Activated CD8-positive, alpha-beta T cell treated with anti-CD3 and anti-CD28 coated beads, Interleukin-2, amount 10 ng/mL, durations not matched to agents 7 days and 5 days (primary cell): Measurements from ENCODE around the gene ADORA2B. TPM values are rescaled to one million over a fixed set of nuclear protein-coding genes. Genes with fewer than 3 reads are reported as not detected.
"Not testable (repeated sequence)": the region's sequence is repeated elsewhere in the genome, so short reads cannot be mapped to it uniquely, and the experiment has no call there.

Experiments
- ATAC-seq: fragments of 150-1000 bp; cut with Tn5 transposase; one replicate; pipeline ENCODE4 v1.10.0; 2021; ENCODE audit warnings: moderate library complexity
- CTCF ChIA-PET: fragments of 350-600 bp; sonication (Branson Sonifier 250); formaldehyde crosslinking; loops from one replicate; lab custom pipeline; 2021; ENCODE audit warnings: antibody characterized with exemption; lab: Charles Lee
- POLR2A ChIA-PET: fragments of 350-600 bp; sonication (Branson Sonifier 250); formaldehyde crosslinking; loops from one replicate; lab custom pipeline; 2021; ENCODE audit warnings: antibody characterized with exemption; lab: Charles Lee
- DNase-seq: peaks from one replicate; pipeline ENCODE4 v3.0.0-alpha.2; 2020
- H3K27ac Mint-ChIP-seq: one replicate; pipeline ENCODE4 v1.8.0; 2021; ENCODE audit warnings: mild to moderate bottlenecking, mixed read lengths
- H3K27me3 Mint-ChIP-seq: one replicate; pipeline ENCODE4 v1.8.0; 2021; ENCODE audit warnings: low read depth, mixed read lengths
- H3K36me3 Mint-ChIP-seq: one replicate; pipeline ENCODE4 v1.8.0; 2021; ENCODE audit warnings: low read depth, mixed read lengths
- H3K4me1 Mint-ChIP-seq: one replicate; pipeline ENCODE4 v1.8.0; 2021; ENCODE audit warnings: low read depth, mixed read lengths
- H3K4me3 Mint-ChIP-seq: one replicate; pipeline ENCODE4 v1.8.0; 2021; ENCODE audit warnings: mild to moderate bottlenecking, mixed read lengths
- H3K9me3 Mint-ChIP-seq: one replicate; pipeline ENCODE4 v1.8.0; 2022; ENCODE audit warnings: mixed read lengths; ENCODE audit not compliant: insufficient read depth
- total RNA-seq, 2 experiments: library from RNA; stranded (reverse); gene quantifications; one replicate each; pipeline ENCODE4 v1.2.3, GENCODE V29; 2021

ADORA2B gene
- total RNA-seq, 2 experiments from 2014 or later: 1.7 to 2.9 TPM

- Mint-ChIP-seq H3K27me3 (peaks cover 29% of the 10 kb centered on the region), H3K4me3 (no peak overlapping the region), H3K36me3 (no peaks in the 10 kb centered on the region), H3K9me3 (no peaks in the 10 kb centered on the region), H3K27ac (no peak overlapping the region), H3K4me1 (peaks cover 2% of the 10 kb centered on the region)
- POLR2A ChIA-PET: no interaction called here
- CTCF ChIA-PET: no interaction called here
- no peak for DNase-seq
- no peak for ATAC-seq
Measured at GRCh38 chr17:15928286-15928785, 16.6 kb upstream of the ADORA2B start.

- ChIA-PET POLR2A (no interaction called here), CTCF (interaction anchor here (1.2 kb wide), 1 partner anchor 15 kb away, joined by 3 read pairs; the partner anchor contains the start of gene ADORA2B)
- H3K4me1 Mint-ChIP-seq: peaks cover 2% of the 10 kb centered on the region
- DNase-seq (no peak), ATAC-seq (no peak)
- no peak overlapping the region for H3K4me3 Mint-ChIP-seq
- peaks cover 28% of the 10 kb centered on the region for H3K27me3 Mint-ChIP-seq
- H3K36me3 Mint-ChIP-seq: no peaks in the 10 kb centered on the region
- no peaks in the 10 kb centered on the region for H3K9me3 Mint-ChIP-seq
- no peak overlapping the region for H3K27ac Mint-ChIP-seq
Measured at GRCh38 chr17:15929941-15930340, 15.0 kb upstream of the ADORA2B start.

GRCh38 chr17:15930426-15930825 is 14.5 kb upstream of the ADORA2B start:
- Mint-ChIP-seq H3K27ac (no peak overlapping the region), H3K27me3 (peaks cover 32% of the 10 kb centered on the region), H3K36me3 (no peaks in the 10 kb centered on the region), H3K4me3 (no peak overlapping the region), H3K9me3 (no peaks in the 10 kb centered on the region), H3K4me1 (peaks cover 2% of the 10 kb centered on the region)
- ChIA-PET CTCF (interaction anchor here (1.2 kb wide), 1 partner anchor 15 kb away, joined by 3 read pairs; the partner anchor contains the start of gene ADORA2B), POLR2A (no interaction called here)
- ATAC-seq: no peak
- no peak for DNase-seq

GRCh38 chr17:15931394-15931793 is 13.5 kb upstream of the ADORA2B start:
- no peak for DNase-seq
- no peaks in the 10 kb centered on the region for H3K36me3 Mint-ChIP-seq
- peaks cover 27% of the 10 kb centered on the region for H3K27me3 Mint-ChIP-seq
- no peak overlapping the region for H3K27ac Mint-ChIP-seq
- H3K4me1 Mint-ChIP-seq: peaks cover 2% of the 10 kb centered on the region
- no peaks in the 10 kb centered on the region for H3K9me3 Mint-ChIP-seq
- ChIA-PET CTCF (no interaction called here), POLR2A (no interaction called here)
- no peak overlapping the region for H3K4me3 Mint-ChIP-seq
- ATAC-seq: no peak

GRCh38 chr17:15934866-15935265 is 10.1 kb upstream of the ADORA2B start:
- Mint-ChIP-seq H3K27me3 (peaks cover 10% of the 10 kb centered on the region), H3K4me1 (no peaks in the 10 kb centered on the region), H3K36me3 (no peaks in the 10 kb centered on the region), H3K4me3 (no peak overlapping the region), H3K27ac (no peak overlapping the region), H3K9me3 (no peaks in the 10 kb centered on the region)
- CTCF ChIA-PET: interaction anchor here (0.6 to 1.3 kb wide), 2 partner anchors 10 to 51 kb away, joined by 3 to 7 read pairs; partner anchors contain the start of gene ADORA2B
- no peak for DNase-seq
- POLR2A ChIA-PET: no interaction called here
- ATAC-seq: no peak

- POLR2A ChIA-PET: no interaction called here
- Mint-ChIP-seq H3K4me1 (no peaks in the 10 kb centered on the region), H3K27me3 (peaks cover 13% of the 10 kb centered on the region), H3K9me3 (no peaks in the 10 kb centered on the region), H3K36me3 (no peaks in the 10 kb centered on the region), H3K27ac (no peak overlapping the region), H3K4me3 (no peak overlapping the region)
- ATAC-seq (no peak), DNase-seq (no peak)
- CTCF ChIA-PET: no interaction called here
Measured at GRCh38 chr17:15935891-15936290, 9.0 kb upstream of the ADORA2B start.

- H3K4me3 Mint-ChIP-seq, H3K27ac Mint-ChIP-seq, DNase-seq, ATAC-seq, POLR2A ChIA-PET, H3K36me3 Mint-ChIP-seq, H3K4me1 Mint-ChIP-seq, H3K9me3 Mint-ChIP-seq, CTCF ChIA-PET: not testable (repeated sequence)
- H3K27me3 Mint-ChIP-seq: peaks cover 14% of the 10 kb centered on the region
Measured at GRCh38 chr17:15936481-15936880, 8.4 kb upstream of the ADORA2B start.

- Mint-ChIP-seq H3K27ac (no peak overlapping the region), H3K27me3 (peaks cover 26% of the 10 kb centered on the region), H3K4me1 (peaks cover 17% of the 10 kb centered on the region), H3K9me3 (no peaks in the 10 kb centered on the region), H3K36me3 (no peaks in the 10 kb centered on the region), H3K4me3 (no peak overlapping the region)
- POLR2A ChIA-PET: no interaction called here
- ATAC-seq (no peak), DNase-seq (no peak)
- CTCF ChIA-PET: interaction anchor here (1.2 kb wide), 1 partner anchor 17 kb away, joined by 3 read pairs; no protein-coding TSS in a partner anchor
Measured at GRCh38 chr17:15941781-15942180, 3.1 kb upstream of the ADORA2B start.

GRCh38 chr17:15942207-15942833 is 2.6 kb upstream of the ADORA2B start:
- Mint-ChIP-seq H3K9me3 (no peaks in the 10 kb centered on the region), H3K4me1 (peaks cover 18% of the 10 kb centered on the region), H3K27ac (no peak overlapping the region), H3K36me3 (no peaks in the 10 kb centered on the region), H3K27me3 (peaks cover 26% of the 10 kb centered on the region), H3K4me3 (no peak overlapping the region)
- ChIA-PET POLR2A (no interaction called here), CTCF (interaction anchor here (1.2 kb wide), 1 partner anchor 17 kb away, joined by 3 read pairs; no protein-coding TSS in a partner anchor)
- DNase-seq: no peak
- no peak for ATAC-seq

GRCh38 chr17:15943971-15944758 is 765 bp upstream of the ADORA2B start:
- Mint-ChIP-seq H3K36me3 (no peaks in the 10 kb centered on the region), H3K9me3 (no peaks in the 10 kb centered on the region), H3K27me3 (peaks cover 26% of the 10 kb centered on the region), H3K4me1 (peaks cover 19% of the 10 kb centered on the region), H3K27ac (peak overlapping the region; percentile 79), H3K4me3 (peak overlapping the region; percentile 72)
- POLR2A ChIA-PET: interaction anchor here (1.7 to 2.7 kb wide), 2 partner anchors 53 to 55 kb away, joined by 3 to 11 read pairs; partner anchors contain the start of genes TTC19 and ZSWIM7
- CTCF ChIA-PET: interaction anchor here (0.6 to 3.8 kb wide), 13 partner anchors 9 to 116 kb away, joined by 3 to 28 read pairs (median 6); partner anchors contain the start of genes TTC19 and ZSWIM7
- ATAC-seq (no peak), DNase-seq (no peak)

GRCh38 chr17:15945527-15946191 is 729 bp downstream of the ADORA2B start:
- Mint-ChIP-seq H3K27me3 (peaks cover 25% of the 10 kb centered on the region), H3K4me3 (peak overlapping the region; percentile 77), H3K27ac (peak overlapping the region; percentile 70), H3K9me3 (no peaks in the 10 kb centered on the region), H3K36me3 (no peaks in the 10 kb centered on the region), H3K4me1 (peaks cover 19% of the 10 kb centered on the region)
- CTCF ChIA-PET: interaction anchor here (0.7 to 3.8 kb wide), 16 partner anchors 9 to 268 kb away, joined by 3 to 28 read pairs (median 6); partner anchors contain the start of genes TTC19 and ZSWIM7
- POLR2A ChIA-PET: interaction anchor here (1.1 to 2.7 kb wide), 4 partner anchors 9 to 54 kb away, joined by 3 to 11 read pairs (median 5); partner anchors contain the start of genes TTC19 and ZSWIM7
- ATAC-seq (no peak), DNase-seq (no peak)
